Stimulated activated CD4-positive, alpha-beta T cell treated with anti-CD3 and anti-CD28 coated beads, Interleukin-2, amount 100 ng/mL, for 48 hours (primary cell): ENCODE data around the gene REM1.
"Not testable (repeated sequence)": the region's sequence is repeated elsewhere in the genome, so short reads cannot be mapped to it uniquely, and the experiment has no call there.

Source experiments
- DNase-seq, 2 donors: peaks; one replicate each; pipeline ENCODE4 v3.0.0-alpha.2; 2020

Gene REM1, protein sequence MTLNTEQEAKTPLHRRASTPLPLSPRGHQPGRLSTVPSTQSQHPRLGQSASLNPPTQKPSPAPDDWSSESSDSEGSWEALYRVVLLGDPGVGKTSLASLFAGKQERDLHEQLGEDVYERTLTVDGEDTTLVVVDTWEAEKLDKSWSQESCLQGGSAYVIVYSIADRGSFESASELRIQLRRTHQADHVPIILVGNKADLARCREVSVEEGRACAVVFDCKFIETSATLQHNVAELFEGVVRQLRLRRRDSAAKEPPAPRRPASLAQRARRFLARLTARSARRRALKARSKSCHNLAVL

DNA sequence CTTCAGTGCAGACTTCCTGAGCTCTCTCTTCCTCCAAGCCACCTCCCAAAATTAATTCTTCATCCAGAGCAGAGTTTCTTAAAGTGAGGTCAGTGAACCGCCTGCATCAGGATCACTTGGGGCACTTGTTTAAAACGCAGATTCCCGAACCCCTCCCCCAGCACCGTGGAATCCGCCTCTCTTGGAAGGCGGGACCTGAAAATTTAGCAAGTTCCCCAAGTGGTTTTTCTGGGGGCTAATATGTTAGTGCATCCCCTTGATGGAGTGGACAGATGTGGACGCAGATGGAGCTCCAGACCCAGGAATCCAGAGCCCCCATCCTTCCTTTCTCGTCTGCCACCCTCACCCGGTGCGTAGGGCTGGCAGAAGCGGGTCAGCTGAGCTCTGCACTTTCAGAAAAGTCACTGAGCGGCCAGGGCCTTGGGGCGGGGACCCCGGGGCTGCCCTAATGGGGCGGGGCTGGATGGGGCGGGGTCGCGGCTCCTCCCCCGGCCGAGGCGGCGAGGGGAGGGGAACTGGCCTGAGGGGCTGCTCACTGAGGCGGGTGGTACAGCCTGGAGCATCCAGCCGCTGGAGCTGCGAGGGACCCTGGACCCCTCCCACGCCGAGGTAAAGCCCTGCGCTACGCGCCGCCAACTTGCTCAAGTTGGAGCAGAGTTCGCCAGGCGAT lies at the start of gene REM1, which contains the start of gene DEFB124:
TSS of gene REM1 (plus strand) at position 531 of the 670 bp plus-strand sequence. CDS start 1,158 bp downstream, outside the sequence.
TSS of gene DEFB124 (minus strand) at position 370 of the 670 bp plus-strand sequence. CDS start 2,114 bp downstream, outside the sequence.
- no peak for DNase-seq

DNA sequence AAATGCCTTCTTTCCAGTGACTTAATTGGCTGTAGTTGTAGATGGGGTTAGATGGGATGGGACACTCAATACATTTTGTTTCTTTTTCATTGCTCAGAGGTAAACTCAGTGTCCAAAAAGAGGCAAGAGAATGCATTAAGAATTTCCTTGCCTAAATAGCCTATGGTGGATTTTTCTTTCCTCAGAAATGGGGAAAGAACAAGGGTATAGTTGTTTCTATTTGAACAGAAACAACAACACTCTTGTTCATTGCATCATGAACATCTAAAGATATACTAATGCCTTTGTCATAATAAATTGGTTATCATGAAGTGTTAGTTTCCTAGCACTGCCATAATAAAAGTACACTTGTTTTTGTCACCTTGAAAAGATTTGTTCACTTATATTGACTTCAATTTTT lies 49.3 kb upstream of the REM1 start:
- no peak for DNase-seq

DNA sequence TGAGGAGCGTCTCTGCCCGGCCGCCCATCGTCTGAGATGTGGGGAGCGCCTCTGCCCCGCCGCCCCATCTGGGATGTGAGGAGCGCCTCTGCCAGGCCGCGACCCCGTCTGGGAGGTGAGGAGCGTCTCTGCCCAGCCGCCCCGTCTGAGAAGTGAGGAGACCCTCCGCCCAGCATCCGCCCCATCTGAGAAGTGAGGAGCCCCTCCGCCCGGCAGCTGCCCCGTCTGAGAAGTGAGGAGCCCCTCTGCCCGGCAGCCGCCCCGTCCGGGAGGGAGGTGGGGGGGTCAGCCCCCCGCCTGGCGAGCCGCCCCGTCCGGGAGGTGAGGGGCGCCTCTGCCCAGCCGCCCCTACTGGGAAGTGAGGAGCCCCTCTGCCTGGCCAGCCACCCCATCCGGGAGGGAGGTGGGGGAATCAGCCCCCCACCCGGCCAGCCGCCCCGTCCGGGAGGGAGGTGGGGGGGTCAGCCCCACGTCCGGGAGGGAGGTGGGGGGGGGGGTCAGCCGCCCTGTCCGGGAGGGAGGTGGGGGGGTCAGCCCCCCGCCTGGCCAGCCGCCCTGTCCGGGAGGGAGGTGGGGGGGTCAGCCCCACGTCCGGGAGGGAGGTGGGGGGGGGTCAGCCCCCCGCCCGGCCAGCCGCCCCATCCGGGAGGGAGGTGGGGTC lies 48.1 kb upstream of the REM1 start:
- not testable (repeated sequence) for DNase-seq

DNA sequence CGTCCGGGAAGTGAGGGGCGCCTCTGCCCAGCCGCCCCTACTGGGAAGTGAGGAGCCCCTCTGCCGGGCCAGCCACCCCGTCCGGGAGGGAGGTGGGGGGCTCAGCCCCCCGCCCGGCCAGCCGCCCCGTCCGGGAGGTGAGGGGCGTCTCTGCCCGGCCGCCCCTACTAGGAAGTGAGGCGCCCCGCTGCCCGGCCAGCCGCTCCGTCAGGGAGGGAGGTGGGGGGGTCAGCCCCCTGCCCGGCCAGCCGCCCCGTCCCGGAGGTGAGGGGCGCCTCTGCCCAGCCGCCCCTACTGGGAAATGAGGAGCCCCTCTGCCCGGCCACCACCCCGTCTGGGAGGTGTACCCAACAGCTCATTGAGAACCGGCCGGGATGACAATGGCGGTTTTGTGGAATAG lies 47.5 kb upstream of the REM1 start:
- not testable (repeated sequence) for DNase-seq

DNA sequence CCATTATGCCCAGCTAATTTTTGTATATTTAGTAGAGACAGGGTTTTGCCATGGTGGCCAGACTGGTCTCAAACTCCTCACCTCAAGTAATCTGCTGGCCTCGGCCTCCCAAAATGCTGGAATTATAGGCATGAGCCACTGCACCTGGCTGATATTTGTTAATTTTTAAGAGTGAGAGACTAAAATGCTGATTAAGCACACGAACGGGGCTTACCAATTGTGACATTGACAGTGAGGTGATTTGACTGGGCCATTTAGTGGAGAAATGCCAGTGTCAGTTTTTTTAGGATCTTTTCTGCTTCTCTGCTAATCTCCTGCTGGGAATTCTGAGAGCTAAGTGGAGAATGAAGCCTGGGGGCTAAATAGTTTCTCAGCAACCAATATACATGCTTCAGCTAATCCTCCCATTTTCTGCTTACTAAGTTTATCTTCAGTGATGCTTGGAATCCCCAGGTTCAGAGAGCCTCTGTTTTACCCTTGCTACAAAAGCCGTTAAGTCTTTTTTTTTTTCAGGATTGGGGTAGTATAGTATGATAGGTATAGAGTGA lies 44.4 kb upstream of the REM1 start:
- no peak for DNase-seq

DNA sequence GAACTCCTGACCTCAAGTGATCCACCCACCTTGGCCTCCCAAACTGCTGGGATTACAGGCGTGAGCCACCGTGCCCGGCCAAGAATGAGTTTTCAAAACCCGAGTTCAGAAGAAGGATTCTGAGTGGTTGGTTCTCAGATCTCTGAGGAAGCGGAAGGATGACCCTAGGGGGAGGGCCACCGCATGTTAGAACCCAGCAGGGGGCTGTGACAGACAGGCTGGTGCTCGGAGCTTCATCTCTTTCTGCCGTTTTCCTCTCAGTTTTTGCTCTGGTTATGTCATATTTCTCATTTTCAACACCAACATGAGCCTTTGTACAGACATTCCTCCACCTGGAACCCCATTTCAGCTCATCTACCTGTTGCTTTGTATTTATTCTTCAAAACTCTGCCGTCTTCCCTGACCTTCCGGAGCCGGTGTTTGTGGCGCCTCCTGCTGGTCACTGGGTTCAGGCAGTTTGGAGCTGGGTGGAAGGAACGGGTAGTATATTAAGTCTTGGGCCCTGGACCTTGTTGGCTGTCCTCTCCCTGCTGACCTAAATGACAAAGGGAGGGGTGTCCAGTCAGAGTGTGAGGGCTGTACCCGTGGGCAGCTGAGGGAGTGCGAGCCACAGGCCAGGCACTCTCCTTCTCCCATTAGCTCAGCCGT lies 35.0 kb upstream of the REM1 start, which contains the start of gene DEFB123:
TSS of gene DEFB123 (plus strand) at position 621 of the 648 bp plus-strand sequence. CDS start 67 bp downstream, outside the sequence.
- DNase-seq, result peak; percentile 7 to 27

DNA sequence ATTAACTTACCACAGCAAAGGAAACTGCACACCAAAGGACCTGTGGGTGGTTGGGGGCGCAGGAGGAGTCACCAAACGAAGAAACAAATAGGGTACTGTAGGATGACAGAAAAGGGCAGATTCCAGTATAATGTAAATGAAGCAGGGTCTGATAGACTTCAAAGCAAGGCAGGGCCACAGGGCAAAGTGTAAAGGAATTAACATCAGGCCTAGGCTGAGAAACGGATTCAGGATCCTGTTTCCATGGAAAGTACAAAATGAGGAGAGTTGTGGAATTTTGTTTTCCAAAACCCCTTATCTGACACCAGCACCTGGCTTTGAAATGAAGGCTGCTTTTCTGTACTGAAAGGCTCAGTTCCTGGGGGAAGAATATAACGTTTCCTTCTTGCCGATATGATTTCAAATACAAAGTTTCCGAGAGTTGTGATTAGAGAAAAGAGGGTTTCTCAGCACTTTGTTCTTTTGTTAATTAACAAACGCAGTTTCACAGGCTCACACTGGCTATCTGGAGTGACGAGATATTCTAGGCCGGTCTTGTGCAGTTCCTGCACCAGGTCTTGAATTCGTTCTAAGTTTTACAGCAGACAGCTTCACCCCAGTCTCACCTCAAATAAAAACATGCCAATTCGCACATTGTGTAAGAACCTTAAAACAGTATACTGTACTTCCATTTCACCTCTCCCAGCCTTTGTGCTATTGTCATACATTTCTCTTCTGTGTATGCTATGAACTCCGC lies 28.8 kb upstream of the REM1 start:
- no peak for DNase-seq

DNA sequence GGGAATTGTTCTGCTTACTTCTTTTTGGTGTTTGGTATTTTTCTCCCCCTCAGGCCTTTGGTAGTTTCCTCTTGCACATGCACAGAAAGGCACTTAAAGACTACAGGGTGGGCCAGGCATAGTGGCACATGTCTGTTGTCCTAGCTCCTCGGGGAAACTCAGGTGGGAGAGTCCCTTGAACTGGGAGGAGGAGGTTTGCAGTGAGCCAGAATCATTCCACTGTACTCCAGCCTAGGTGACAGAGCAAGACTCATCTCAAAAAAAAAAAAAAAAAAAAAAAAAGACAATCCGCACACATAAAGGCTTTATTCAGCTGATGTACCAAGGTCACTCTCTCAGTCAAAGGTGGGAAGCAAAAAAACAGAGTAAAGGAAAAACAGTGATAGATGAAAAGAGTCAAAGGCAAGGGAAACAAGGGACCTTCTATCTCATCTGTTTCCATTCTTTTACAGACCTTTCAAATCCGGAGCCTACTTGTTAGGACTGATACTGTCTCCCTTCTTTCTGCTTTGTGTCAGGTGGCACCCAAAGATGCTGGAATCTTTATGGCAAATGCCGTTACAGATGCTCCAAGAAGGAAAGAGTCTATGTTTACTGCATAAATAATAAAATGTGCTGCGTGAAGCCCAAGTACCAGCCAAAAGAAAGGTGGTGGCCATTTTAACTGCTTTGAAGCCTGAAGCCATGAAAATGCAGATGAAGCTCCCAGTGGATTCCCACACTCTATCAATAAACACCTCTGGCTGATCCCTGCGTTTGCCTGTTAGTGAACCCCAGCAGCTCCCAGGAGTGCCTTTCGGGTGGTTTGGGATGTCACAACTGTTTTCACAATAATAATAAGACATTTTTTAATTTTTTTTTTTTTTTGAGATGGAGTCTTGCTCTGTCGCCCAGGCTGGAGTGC lies 25.3 kb upstream of the REM1 start:
- no peak for DNase-seq

DNA sequence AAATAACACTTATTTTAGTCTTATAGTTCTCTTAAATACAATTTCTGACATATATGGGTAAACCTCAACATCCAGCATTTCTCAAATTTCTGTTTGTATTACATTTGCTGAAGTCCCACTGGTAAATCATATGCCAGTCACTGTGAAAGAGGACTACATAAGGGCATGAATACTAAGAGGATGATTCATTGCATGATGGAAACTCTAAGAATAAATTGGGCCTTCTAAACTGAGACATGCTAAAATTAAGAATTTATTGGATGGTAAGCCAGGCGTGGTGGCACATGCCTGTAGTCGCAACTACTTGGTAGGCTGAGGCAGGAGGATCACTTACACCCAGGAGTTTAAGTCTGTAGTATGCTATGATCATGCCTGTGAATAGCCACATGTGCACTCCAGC lies 22.5 kb upstream of the REM1 start:
- DNase-seq, result no peak

DNA sequence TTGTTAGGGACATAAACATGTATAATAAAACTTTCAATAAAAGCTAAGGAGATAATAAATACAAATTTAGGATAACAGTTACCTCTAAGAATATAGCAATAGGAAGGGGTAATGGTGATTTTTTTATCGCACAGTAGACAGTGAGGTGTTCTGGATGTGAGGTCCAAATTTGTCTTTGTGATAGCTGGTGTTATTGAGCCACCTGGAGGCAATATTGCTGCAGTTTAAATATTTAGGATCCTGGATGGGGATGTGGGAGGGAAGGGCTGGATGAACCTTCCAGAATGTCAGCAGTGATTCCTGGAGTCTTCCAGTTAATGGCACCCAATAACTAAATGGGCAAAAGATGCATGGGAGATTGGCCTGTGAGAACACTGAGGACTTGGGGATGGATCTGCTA lies 20.7 kb upstream of the REM1 start:
- no peak for DNase-seq

DNA sequence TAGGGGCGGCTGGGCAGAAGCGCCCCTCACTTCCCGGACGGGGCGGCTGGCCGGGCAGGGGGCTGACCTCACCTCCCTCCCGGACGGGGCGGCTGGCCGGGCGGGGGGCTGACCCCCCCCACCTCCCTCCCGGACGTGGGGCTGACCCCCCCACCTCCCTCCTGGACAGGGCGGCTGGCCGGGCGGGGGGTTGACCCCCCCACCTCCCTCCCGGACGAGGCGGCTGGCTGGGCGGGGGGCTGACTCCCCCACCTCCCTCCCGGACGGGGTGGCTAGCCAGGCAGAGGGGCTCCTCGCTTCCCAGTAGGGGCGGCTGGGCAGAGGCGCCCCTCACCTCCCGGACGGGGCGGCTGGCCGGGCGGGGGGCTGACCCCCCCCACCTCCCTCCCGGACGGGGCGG lies 4.1 kb upstream of the REM1 start:
- not testable (repeated sequence) for DNase-seq

DNA sequence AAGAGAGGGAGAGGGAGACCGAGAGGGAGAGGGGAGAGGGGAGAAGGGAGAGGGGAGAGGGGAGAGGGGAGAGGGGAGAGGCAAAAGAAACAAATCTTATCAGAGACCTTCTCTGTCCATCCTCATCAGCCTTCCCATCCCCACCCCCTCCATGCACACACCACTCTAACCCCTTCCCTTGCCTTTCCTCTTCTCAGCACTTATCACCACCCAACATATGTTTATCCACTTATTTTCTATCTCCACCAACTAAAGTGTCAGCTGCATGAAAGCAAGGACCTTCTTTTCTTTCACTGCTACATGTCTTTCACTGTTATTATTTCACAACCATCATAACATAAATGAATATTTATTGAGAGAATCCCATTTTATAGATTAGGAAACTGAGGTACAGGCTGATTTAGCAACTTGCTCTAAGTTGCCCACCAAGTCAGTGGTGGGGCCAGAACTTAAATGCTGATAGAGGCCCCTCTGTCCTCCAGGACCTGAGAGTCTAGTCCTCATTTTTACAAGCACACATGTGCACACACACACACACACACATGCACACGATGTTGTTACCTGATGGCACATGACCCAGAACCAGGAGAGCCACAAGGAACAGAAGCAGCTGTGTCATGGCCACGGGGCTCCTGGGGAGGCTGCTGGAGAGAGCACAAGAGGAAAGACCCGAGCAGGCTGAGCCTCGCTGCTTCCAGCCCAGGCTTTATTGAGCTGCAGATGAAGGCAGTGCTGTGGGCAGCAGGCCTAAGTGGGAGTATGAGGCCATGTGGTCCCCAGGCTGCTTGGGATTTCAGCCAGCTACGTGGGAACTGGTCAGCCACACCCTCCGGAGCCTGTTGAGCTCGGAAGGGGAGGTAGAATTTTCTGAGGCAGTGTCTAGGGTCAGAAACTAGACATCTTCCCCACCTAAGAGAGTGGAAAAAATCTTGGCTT lies 2.4 kb upstream of the REM1 start:
- DNase-seq, result no peak

DNA sequence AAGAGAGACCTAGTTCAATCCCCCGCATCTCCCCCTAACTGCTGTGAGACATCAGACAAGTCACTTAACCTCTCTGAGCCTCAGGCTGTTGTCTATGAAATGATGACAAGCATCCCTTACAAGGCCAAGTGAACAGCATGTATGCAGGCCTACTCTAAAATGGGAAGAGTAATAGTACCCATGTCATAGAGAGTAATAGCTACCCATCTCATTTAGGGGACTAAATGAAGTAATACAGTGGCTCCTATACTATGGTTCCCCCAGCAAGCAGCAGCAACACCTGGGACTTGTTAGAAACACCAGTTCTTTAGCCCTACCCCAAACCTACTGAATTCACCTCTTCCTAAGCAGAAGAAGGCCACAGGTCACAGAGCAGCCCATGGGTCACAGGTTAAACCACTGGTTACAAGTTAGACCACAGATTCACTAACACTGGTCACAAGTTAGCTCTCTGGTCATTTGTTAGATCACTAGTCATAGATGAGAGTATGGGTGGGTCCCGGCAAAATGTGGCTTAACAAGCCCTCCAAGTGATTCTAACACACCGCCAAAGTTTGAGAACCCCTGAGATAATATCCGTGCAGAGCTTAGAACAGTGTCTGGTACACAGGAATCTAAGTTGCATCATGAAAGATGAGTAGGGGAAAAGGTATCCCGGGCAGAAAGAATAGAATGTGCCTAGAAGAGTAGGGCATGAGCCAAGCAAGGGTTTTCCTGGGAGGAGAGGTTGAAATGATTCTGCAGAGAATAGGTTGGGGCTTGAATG lies 1.6 kb upstream of the REM1 start:
- DNase-seq, result no peak

DNA sequence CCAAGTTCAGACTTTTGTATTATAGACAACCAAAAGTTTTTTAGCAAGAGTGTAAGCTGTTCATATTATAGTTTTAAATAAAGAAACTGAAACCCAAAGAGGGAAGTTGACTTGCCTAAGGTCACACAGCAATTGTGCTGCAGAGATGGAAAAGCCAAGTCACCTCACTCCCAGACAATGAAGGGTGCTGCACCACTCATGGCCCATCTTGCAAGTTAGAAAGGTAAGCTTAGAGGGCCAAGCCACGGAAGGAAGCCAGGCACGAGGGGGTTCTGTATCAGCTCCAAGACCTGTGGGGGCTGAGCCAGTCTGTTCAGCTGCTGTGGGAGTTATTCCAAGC lies 1.0 kb upstream of the REM1 start:
- no peak for DNase-seq

DNA sequence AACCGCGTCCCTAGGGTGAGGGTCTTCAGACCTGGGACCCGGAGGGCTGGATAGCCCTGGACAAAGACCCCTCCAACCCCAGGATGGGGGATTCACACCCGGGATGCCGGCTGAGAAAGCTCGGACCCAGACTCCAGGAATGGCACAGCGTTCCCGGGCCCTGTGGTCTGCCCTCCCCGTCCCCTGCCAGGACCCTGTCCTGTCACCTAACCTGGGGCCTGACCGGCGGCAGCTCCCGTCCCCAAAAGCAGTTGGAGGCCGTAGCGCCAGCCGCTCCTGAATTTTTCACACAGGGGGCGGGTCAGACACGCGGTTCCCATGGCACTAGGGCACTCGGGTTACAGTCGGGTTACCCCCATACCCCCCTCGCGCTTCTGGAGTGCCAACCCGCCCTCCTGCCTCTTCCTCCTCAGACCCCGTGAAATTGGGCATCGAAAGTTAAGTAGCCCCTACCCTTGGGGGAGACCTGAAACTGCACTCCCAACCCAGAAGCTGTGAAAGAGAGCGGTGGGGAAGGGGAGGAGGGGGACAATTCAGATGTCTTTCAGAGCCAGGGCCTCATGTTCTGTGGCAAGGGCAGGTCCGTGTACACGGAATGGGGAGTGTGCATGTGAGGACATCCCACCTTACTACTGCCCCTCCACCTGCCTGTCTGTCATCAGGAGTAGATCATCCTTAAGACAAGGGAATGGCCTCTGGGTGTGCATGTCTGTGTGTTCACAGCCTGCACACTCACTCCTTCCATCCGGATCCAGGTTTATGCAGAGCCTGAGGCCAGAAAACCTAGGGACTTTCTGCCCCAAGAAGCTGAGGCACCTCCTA lies 595 bp downstream of the REM1 start:
- DNase-seq, result no peak

DNA sequence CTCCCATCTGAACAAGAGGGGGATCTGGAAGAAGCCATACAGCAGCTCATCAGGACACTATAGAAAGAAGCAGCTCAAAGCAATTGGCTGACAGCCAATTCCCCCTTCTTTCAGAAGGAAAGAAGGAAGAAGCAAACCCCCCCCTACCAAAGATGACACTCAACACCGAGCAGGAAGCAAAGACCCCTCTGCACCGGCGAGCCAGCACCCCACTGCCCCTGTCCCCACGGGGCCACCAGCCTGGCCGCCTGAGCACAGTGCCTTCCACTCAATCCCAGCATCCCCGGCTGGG lies 1.2 kb downstream of the REM1 start:
- DNase-seq, result no peak

DNA sequence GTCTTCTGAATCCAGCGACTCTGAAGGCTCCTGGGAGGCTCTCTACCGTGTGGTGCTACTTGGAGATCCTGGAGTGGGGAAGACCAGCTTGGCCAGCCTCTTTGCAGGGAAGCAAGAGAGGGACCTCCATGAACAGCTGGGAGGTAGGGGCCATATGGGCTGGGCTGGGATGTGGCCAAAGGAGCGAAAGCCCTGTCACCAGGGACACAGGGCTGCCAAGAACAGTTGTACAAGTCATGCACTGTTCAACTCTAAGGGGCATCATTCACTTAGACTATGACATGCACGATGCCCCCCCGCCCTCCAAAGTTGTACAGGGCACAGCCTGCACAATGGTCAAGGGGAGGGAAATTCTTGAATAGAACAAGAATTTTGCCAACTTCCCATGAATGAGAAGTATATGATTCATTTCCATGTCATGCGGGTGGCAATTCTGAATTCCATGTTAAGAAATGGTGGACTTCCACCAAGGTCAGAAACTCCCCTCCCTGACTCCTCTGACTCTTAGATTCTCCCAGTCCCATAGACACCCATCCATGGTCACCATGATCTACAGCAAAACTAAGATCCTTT lies 1.6 kb downstream of the REM1 start:
- no peak for DNase-seq

DNA sequence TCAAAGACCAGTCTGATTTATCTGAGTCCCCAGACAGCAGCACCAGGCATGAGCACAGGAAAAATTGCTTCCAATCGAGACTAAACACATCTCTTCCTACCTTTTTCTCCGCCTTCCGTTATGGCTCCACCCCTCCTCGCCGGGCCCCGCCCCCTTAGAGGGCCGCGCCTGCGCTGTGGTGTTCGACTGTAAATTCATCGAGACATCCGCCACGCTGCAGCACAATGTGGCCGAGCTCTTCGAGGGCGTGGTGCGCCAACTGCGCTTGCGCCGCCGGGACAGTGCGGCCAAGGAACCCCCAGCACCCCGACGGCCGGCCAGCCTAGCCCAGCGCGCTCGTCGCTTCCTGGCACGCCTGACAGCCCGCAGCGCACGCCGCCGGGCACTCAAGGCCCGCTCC lies 8.9 kb downstream of the REM1 start:
- DNase-seq, result peak in 1 of 2 donors; percentile 16
